GM23338 (cell line): Measurements from ENCODE around the gene ADGRL3. TPM values are rescaled to one million over a fixed set of nuclear protein-coding genes. Genes with fewer than 3 reads are reported as not detected.

Source experiments
- ATAC-seq: fragments of 200-7000 bp; cut with Tn5 transposase; 3 replicates; pipeline ENCODE4 v1.9.1; 2020
- DNase-seq: peaks from one replicate; pipeline ENCODE4 v3.0.0-alpha.2; 2015; ENCODE audit warnings: low spot score
- H2AFZ ChIP-seq: fragments of 200-600 bp; sonication (generic); 2 replicates; pipeline ENCODE4 v1.8.0; 2016; ENCODE audit warnings: antibody characterized with exemption, mild to moderate bottlenecking, moderate library complexity
- H3F3A ChIP-seq: fragments of 200-600 bp; sonication (generic); replicated peaks from 2 replicates; pipeline ENCODE4 v1.8.0; 2017; ENCODE audit warnings: antibody characterized with exemption, mixed run types, low read depth
- H3K27ac ChIP-seq: fragments of 200-600 bp; sonication (generic); 2 replicates; pipeline ENCODE4 v1.6.1; 2016; ENCODE audit warnings: low read depth
- H3K27me3 ChIP-seq: fragments of 200-600 bp; sonication (generic); 2 replicates; pipeline ENCODE4 v1.8.0; 2016; ENCODE audit warnings: mild to moderate bottlenecking, mixed run types, moderate library complexity; ENCODE audit not compliant: insufficient read depth
- H3K36me3 ChIP-seq: fragments of 200-600 bp; sonication (generic); 2 replicates; pipeline ENCODE4 v1.8.0; 2016; ENCODE audit warnings: mild to moderate bottlenecking; ENCODE audit not compliant: insufficient read depth
- H3K4me1 ChIP-seq: fragments of 200-600 bp; sonication (generic); 2 replicates; pipeline ENCODE4 v1.8.0; 2016; ENCODE audit warnings: mild to moderate bottlenecking, moderate library complexity; ENCODE audit not compliant: insufficient read depth
- H3K4me2 ChIP-seq: fragments of 200-600 bp; sonication (generic); 2 replicates; pipeline ENCODE4 v1.7.1; 2017; ENCODE audit warnings: mixed run types
- H3K4me3 ChIP-seq: fragments of 200-600 bp; sonication (generic); 2 replicates; pipeline ENCODE4 v1.6.1; 2016; ENCODE audit warnings: mixed run types
- H3K79me2 ChIP-seq: fragments of 200-600 bp; sonication (generic); replicated peaks from 2 replicates; pipeline ENCODE4 v1.8.0; 2017; ENCODE audit warnings: mild to moderate bottlenecking; ENCODE audit not compliant: insufficient read depth
- H3K9me2 ChIP-seq: fragments of 200-600 bp; sonication (generic); 2 replicates; pipeline ENCODE4 v1.8.0; 2017; ENCODE audit not compliant: insufficient read depth
- H4K20me1 ChIP-seq: fragments of 200-600 bp; sonication (generic); replicated peaks from 2 replicates; pipeline ENCODE4 v1.8.0; 2017; ENCODE audit warnings: mild to moderate bottlenecking; ENCODE audit not compliant: insufficient read depth
- H3K27ac Mint-ChIP-seq: 2 replicates; pipeline ENCODE4 v1.8.0; 2020; ENCODE audit warnings: inconsistent platforms, mild to moderate bottlenecking, moderate library complexity, mixed read lengths
- H3K27me3 Mint-ChIP-seq: 3 replicates; pipeline ENCODE4 v1.8.0; 2022; ENCODE audit warnings: low read depth, mild to moderate bottlenecking, moderate library complexity, mixed read lengths, inconsistent platforms; ENCODE audit not compliant: insufficient read depth, poor library complexity
- H3K36me3 Mint-ChIP-seq: 3 replicates; pipeline ENCODE4 v1.8.0; 2021; ENCODE audit warnings: low read depth, mild to moderate bottlenecking, inconsistent platforms, moderate library complexity, mixed read lengths
- H3K4me1 Mint-ChIP-seq: 3 replicates; pipeline ENCODE4 v1.8.0; 2020; ENCODE audit warnings: mild to moderate bottlenecking, inconsistent platforms, mixed read lengths
- H3K4me3 Mint-ChIP-seq: 3 replicates; pipeline ENCODE4 v1.8.0; 2021; ENCODE audit warnings: moderate library complexity, mild to moderate bottlenecking, inconsistent platforms, mixed read lengths
- H3K9me3 Mint-ChIP-seq: 3 replicates; pipeline ENCODE4 v1.8.0; 2020; ENCODE audit warnings: moderate library complexity, mild to moderate bottlenecking, inconsistent platforms, mixed read lengths
- CREB1 ChIP-seq: fragments of 250-450 bp; sonication (Bioruptor Pico); IDR thresholded peaks from 2 replicates; pipeline ENCODE4 v1.5.0; 2020; ENCODE audit warnings: low read depth, mild to moderate bottlenecking, moderate library complexity
- EZH2 ChIP-seq: fragments of 200-600 bp; sonication (generic); IDR thresholded peaks from one replicate; pipeline ENCODE4 v1.8.0; 2017; ENCODE audit warnings: antibody characterized with exemption, mild to moderate bottlenecking, low read depth; ENCODE audit not compliant: unreplicated experiment
- EZH2phosphoT487 ChIP-seq: fragments of 200-600 bp; sonication (generic); IDR thresholded peaks from one replicate; pipeline ENCODE4 v1.8.1; 2018; ENCODE audit warnings: antibody characterized with exemption; ENCODE audit not compliant: unreplicated experiment
- JUNB ChIP-seq: IDR thresholded peaks from one replicate; pipeline ENCODE4 v1.6.1; 2016; ENCODE audit warnings: antibody characterized with exemption; ENCODE audit not compliant: unreplicated experiment
- NANOG ChIP-seq: IDR thresholded peaks from 2 replicates; pipeline ENCODE4 v1.6.1; 2016; ENCODE audit warnings: antibody characterized with exemption, borderline replicate concordance
- POLR2AphosphoS5 ChIP-seq: IDR thresholded peaks from 2 replicates; pipeline ENCODE4 v1.6.1; 2016; ENCODE audit warnings: antibody characterized with exemption, low read depth
- REST ChIP-seq: IDR thresholded peaks from one replicate; pipeline ENCODE4 v1.6.1; 2018; ENCODE audit warnings: antibody characterized with exemption; ENCODE audit not compliant: unreplicated experiment
- STAT1 ChIP-seq: IDR thresholded peaks from one replicate; pipeline ENCODE4 v1.6.1; 2016; ENCODE audit warnings: antibody characterized with exemption; ENCODE audit not compliant: unreplicated experiment
- ZNF114 ChIP-seq: fragments of 250-450 bp; sonication (Bioruptor Pico); IDR thresholded peaks from 2 replicates; pipeline ENCODE4 v1.5.0; 2020; ENCODE audit warnings: mild to moderate bottlenecking, moderate library complexity
- ZNF331 ChIP-seq: fragments of 250-450 bp; sonication (Bioruptor Pico); IDR thresholded peaks from 2 replicates; pipeline ENCODE4 v1.5.0; 2020; ENCODE audit warnings: low read depth, mild to moderate bottlenecking, moderate library complexity
- ZNF462 ChIP-seq: fragments of 250-450 bp; sonication (Bioruptor Pico); IDR thresholded peaks from 2 replicates; pipeline ENCODE4 v1.5.0; 2020; ENCODE audit warnings: mild to moderate bottlenecking, moderate library complexity
- polyA plus RNA-seq: library from polyadenylated mRNA; unstranded; fragments of >200 nt; fragmentation: Nextera tagmentation; extraction: Ambion mirVana; gene quantifications from 2 replicates; pipeline ENCODE4 v1.2.1, GENCODE V29; 2016
- total RNA-seq: library from RNA; depleted of rRNA; stranded (reverse); fragments of >200 nt; shearing (Covaris generic); gene quantifications from 2 replicates; pipeline ENCODE4 v1.2.3, GENCODE V29; 2014
- TF ChIP-seq, protein P1 (sequence below): IDR thresholded peaks from 2 replicates; pipeline ENCODE4 v1.6.1; 2016; ENCODE audit warnings: antibody characterized with exemption
- TF ChIP-seq, protein P2 (sequence below), 2 experiments: fragments of 200-600 bp in 1 of 2; sonication (generic) in 1 of 2; conservative IDR thresholded peaks; 2 replicates each; pipeline versions ENCODE4 v1.5.1 to v1.6.1; 2016 to 2017; ENCODE audit warnings: antibody characterized with exemption in 2 of 2, low read depth in 2 of 2, mild to moderate bottlenecking in 2 of 2, moderate library complexity in 1 of 2

ADGRL3 gene
- total and polyA plus RNA-seq, 2 experiments from 2014 or later: 9.7 to 16.5 TPM

DNA sequence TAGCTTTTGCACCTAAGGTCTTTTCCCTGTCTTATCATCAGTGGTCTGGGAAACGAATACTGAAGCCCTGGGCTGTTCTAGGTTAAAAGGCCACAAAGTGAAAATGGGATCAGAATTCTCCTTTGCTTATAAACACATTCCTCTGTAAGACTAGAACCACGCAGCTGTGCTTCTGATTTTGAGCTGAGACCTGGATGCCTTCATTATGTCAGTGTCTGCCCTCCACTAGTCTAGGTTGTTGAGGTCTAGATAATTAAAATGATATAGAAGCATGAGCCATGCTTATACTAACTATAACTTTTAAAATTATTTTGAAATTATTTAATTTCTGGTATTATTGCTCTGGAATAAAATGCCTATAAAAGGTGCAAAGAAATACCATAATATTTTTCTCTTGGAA is 403.9 kb downstream of the ADGRL3 start:
- Mint-ChIP-seq H3K27me3 (peaks cover 5% of the 10 kb centered on the region), H3K36me3 (no peaks in the 10 kb centered on the region; the same call in 1 of the 3 replicates), H3K4me3 (no peak overlapping the region), H3K9me3 (no peaks in the 10 kb centered on the region; the same call in 2 of the 3 replicates), H3K27ac (no peak overlapping the region), H3K4me1 (peaks cover 9% of the 10 kb centered on the region; the same call in 2 of the 3 replicates)
- peaks cover 7% of the 10 kb centered on the region for H3K4me1 ChIP-seq
- H4K20me1 ChIP-seq: no peaks in the 10 kb centered on the region
- H3K36me3 ChIP-seq: no peaks in the 10 kb centered on the region
- H3K9me2 ChIP-seq: no peaks in the 10 kb centered on the region
- H3F3A ChIP-seq: no peaks in the 10 kb centered on the region
- no peak overlapping the region; the same call in 1 of the 2 replicates for H3K27ac ChIP-seq
- no peak for TF ChIP-seq NANOG
- no peak for TF ChIP-seq JUNB
- no peak for TF ChIP-seq CREB1
- TF ChIP-seq EZH2phosphoT487: no peak
- no peak for TF ChIP-seq ZNF462 (CRISPR knock-in tag)
- TF ChIP-seq, protein P1, sequence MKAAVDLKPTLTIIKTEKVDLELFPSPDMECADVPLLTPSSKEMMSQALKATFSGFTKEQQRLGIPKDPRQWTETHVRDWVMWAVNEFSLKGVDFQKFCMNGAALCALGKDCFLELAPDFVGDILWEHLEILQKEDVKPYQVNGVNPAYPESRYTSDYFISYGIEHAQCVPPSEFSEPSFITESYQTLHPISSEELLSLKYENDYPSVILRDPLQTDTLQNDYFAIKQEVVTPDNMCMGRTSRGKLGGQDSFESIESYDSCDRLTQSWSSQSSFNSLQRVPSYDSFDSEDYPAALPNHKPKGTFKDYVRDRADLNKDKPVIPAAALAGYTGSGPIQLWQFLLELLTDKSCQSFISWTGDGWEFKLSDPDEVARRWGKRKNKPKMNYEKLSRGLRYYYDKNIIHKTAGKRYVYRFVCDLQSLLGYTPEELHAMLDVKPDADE: no peak
- no peak for TF ChIP-seq ZNF114 (CRISPR knock-in tag)
- TF ChIP-seq REST: no peak
- no peak for TF ChIP-seq EZH2
- no peak for TF ChIP-seq POLR2AphosphoS5
- TF ChIP-seq, protein P2, sequence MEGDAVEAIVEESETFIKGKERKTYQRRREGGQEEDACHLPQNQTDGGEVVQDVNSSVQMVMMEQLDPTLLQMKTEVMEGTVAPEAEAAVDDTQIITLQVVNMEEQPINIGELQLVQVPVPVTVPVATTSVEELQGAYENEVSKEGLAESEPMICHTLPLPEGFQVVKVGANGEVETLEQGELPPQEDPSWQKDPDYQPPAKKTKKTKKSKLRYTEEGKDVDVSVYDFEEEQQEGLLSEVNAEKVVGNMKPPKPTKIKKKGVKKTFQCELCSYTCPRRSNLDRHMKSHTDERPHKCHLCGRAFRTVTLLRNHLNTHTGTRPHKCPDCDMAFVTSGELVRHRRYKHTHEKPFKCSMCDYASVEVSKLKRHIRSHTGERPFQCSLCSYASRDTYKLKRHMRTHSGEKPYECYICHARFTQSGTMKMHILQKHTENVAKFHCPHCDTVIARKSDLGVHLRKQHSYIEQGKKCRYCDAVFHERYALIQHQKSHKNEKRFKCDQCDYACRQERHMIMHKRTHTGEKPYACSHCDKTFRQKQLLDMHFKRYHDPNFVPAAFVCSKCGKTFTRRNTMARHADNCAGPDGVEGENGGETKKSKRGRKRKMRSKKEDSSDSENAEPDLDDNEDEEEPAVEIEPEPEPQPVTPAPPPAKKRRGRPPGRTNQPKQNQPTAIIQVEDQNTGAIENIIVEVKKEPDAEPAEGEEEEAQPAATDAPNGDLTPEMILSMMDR (conservative IDR thresholded peaks at IDR 0.05; ENCODE audit: low read depth in 2 of 2): no peak
- TF ChIP-seq STAT1: no peak
- no peak for TF ChIP-seq ZNF331
- DNase-seq (no peak), ATAC-seq (no peak)
- H3K4me3 ChIP-seq: no peak overlapping the region
- H3K4me2 ChIP-seq: no peak overlapping the region
- no peak overlapping the region for H2AFZ ChIP-seq
- H3K79me2 ChIP-seq: no peaks in the 10 kb centered on the region
- no peaks in the 10 kb centered on the region for H3K27me3 ChIP-seq
